H9 (cell line): ENCODE results near the gene AIF1L. TPM values are rescaled to one million over a fixed set of nuclear protein-coding genes. Genes with fewer than 3 reads are reported as not detected.
A peak's percentile ranks its signal among the peaks of the same experiment; 100 is the strongest.

Source experiments
- DNase-seq: peaks from one replicate; pipeline ENCODE4 v3.0.0-alpha.2; 2017
- H2AFZ ChIP-seq: one replicate; pipeline ENCODE4 v1.6.1; 2013; ENCODE audit warnings: mild to moderate bottlenecking, low read length, control low read depth, moderate library complexity
- H2AK5ac ChIP-seq: 2 replicates; pipeline ENCODE4 v1.6.1; 2013; ENCODE audit warnings: low read length, control low read depth, mixed read lengths; ENCODE audit not compliant: insufficient read length
- H2BK120ac ChIP-seq: one replicate; pipeline ENCODE4 v1.6.1; 2013; ENCODE audit warnings: low read depth, mild to moderate bottlenecking, low read length, control low read depth, inconsistent platforms; ENCODE audit not compliant: poor library complexity, severe bottlenecking
- H2BK12ac ChIP-seq: 2 replicates; pipeline ENCODE4 v1.6.1; 2013; ENCODE audit warnings: low read length, control low read depth, mixed read lengths, low read depth; ENCODE audit not compliant: insufficient read length
- H2BK15ac ChIP-seq: 2 replicates; pipeline ENCODE4 v1.6.1; 2013; ENCODE audit warnings: low read depth, low read length, control low read depth
- H2BK20ac ChIP-seq: one replicate; pipeline ENCODE4 v1.6.1; 2013; ENCODE audit warnings: low read depth, mild to moderate bottlenecking, low read length, control low read depth, inconsistent platforms; ENCODE audit not compliant: poor library complexity, severe bottlenecking
- H2BK5ac ChIP-seq: 2 replicates; pipeline ENCODE4 v1.6.1; 2013; ENCODE audit warnings: low read length, control low read depth, mixed read lengths; ENCODE audit not compliant: insufficient read length
- H3K14ac ChIP-seq: 2 replicates; pipeline ENCODE4 v1.6.1; 2013; ENCODE audit warnings: low read length, control low read depth; ENCODE audit not compliant: insufficient read depth
- H3K18ac ChIP-seq: 2 replicates; pipeline ENCODE4 v1.6.1; 2013; ENCODE audit warnings: low read depth, mild to moderate bottlenecking, mixed read lengths, low read length, control low read depth; ENCODE audit not compliant: insufficient read length
- H3K23ac ChIP-seq: 2 replicates; pipeline ENCODE4 v1.6.1; 2013; ENCODE audit warnings: low read length, control low read depth, mixed read lengths, low read depth; ENCODE audit not compliant: insufficient read length
- H3K23me2 ChIP-seq: 2 replicates; pipeline ENCODE4 v1.6.1; 2013; ENCODE audit warnings: low read depth, mild to moderate bottlenecking, mixed read lengths, low read length, control low read depth; ENCODE audit not compliant: insufficient read length, poor library complexity, severe bottlenecking
- H3K27ac ChIP-seq: 2 replicates; pipeline ENCODE4 v1.5.1; 2013; ENCODE audit warnings: low read length, control low read depth, mixed read lengths, low read depth; ENCODE audit not compliant: insufficient read length
- H3K27me3 ChIP-seq: 2 replicates; pipeline ENCODE4 v1.6.1; 2013; ENCODE audit warnings: low read length, control low read depth, inconsistent platforms; ENCODE audit not compliant: insufficient read depth
- H3K4ac ChIP-seq: 2 replicates; pipeline ENCODE4 v1.6.1; 2013; ENCODE audit warnings: low read depth, mild to moderate bottlenecking, control low read depth, inconsistent platforms, low read length, moderate library complexity
- H3K4me1 ChIP-seq: 2 replicates; pipeline ENCODE4 v1.6.1; 2013; ENCODE audit warnings: low read length, control low read depth, inconsistent platforms; ENCODE audit not compliant: insufficient read depth
- H3K4me2 ChIP-seq: 2 replicates; pipeline ENCODE4 v1.6.1; 2013; ENCODE audit warnings: low read length, control low read depth, mixed read lengths; ENCODE audit not compliant: insufficient read length, insufficient read depth
- H3K56ac ChIP-seq: 2 replicates; pipeline ENCODE4 v1.6.1; 2013; ENCODE audit warnings: low read depth, mild to moderate bottlenecking, mixed read lengths, low read length, control low read depth; ENCODE audit not compliant: insufficient read length
- H3K79me1 ChIP-seq: 2 replicates; pipeline ENCODE4 v1.6.1; 2013; ENCODE audit warnings: low read depth, mild to moderate bottlenecking, moderate library complexity, low read length, control low read depth, inconsistent platforms; ENCODE audit not compliant: insufficient read depth, poor library complexity, severe bottlenecking
- H3K79me2 ChIP-seq: 2 replicates; pipeline ENCODE4 v1.6.1; 2013; ENCODE audit warnings: low read length, control low read depth, inconsistent platforms; ENCODE audit not compliant: insufficient read depth
- H3K9ac ChIP-seq: 2 replicates; pipeline ENCODE4 v1.6.1; 2013; ENCODE audit warnings: low read length, control low read depth, mixed read lengths; ENCODE audit not compliant: insufficient read length; ENCODE audit errors: extremely low read depth
- H3K9me3 ChIP-seq: one replicate; pipeline ENCODE4 v1.6.1; 2013; ENCODE audit warnings: low read depth, low read length, inconsistent platforms; ENCODE audit not compliant: control insufficient read depth
- H3T11ph ChIP-seq: one replicate; pipeline ENCODE4 v1.6.1; 2013; ENCODE audit warnings: mild to moderate bottlenecking, low read length, control low read depth, inconsistent platforms
- H4K20me1 ChIP-seq: one replicate; pipeline ENCODE4 v1.6.1; 2013; ENCODE audit not compliant: control insufficient read depth, insufficient read length, insufficient read depth
- H4K5ac ChIP-seq: 2 replicates; pipeline ENCODE4 v1.6.1; 2013; ENCODE audit warnings: low read depth, mild to moderate bottlenecking, mixed read lengths, low read length, control low read depth; ENCODE audit not compliant: insufficient read length
- H4K8ac ChIP-seq: replicated peaks from 2 replicates; pipeline ENCODE4 v1.6.1; 2013; ENCODE audit warnings: low read length, control low read depth, mixed read lengths, low read depth; ENCODE audit not compliant: insufficient read length
- H4K91ac ChIP-seq: 2 replicates; pipeline ENCODE4 v1.6.1; 2013; ENCODE audit warnings: low read depth, mild to moderate bottlenecking, moderate library complexity, mixed read lengths, low read length, control low read depth; ENCODE audit not compliant: insufficient read length
- H3K27ac Mint-ChIP-seq, 3 experiments: 2 replicates in 2 of 3; 3 replicates in 1 of 3; pipeline ENCODE4 v1.8.0; 2020 to 2021; ENCODE audit warnings: mixed read lengths in 3 of 3, mild to moderate bottlenecking in 1 of 3, moderate library complexity in 1 of 3
- H3K27me3 Mint-ChIP-seq: 2 replicates; pipeline ENCODE4 v1.8.0; 2021; ENCODE audit warnings: low read depth, mild to moderate bottlenecking, moderate library complexity, mixed read lengths
- H3K36me3 Mint-ChIP-seq, 3 experiments: 2 replicates in 2 of 3; 3 replicates in 1 of 3; pipeline ENCODE4 v1.8.0; 2020 to 2021; ENCODE audit warnings: low read depth in 3 of 3, mixed read lengths in 3 of 3; ENCODE audit not compliant: insufficient read depth in 1 of 3
- H3K4me1 Mint-ChIP-seq, 2 experiments: 2 replicates each; pipeline ENCODE4 v1.8.0; 2020; ENCODE audit warnings: mixed read lengths in 2 of 2
- H3K4me3 Mint-ChIP-seq, 2 experiments: 2 replicates in 1 of 2; 3 replicates in 1 of 2; pipeline ENCODE4 v1.8.0; 2020 to 2021; ENCODE audit warnings: mild to moderate bottlenecking in 2 of 2, mixed read lengths in 2 of 2, moderate library complexity in 1 of 2
- H3K9me3 Mint-ChIP-seq, 2 experiments: 2 replicates in 1 of 2; 3 replicates in 1 of 2; pipeline ENCODE4 v1.8.0; 2020; ENCODE audit warnings: mild to moderate bottlenecking in 2 of 2, mixed read lengths in 2 of 2, moderate library complexity in 1 of 2
- CTCF ChIP-seq: fragments of 200-600 bp; sonication (generic); conservative IDR thresholded peaks from 3 replicates; pipeline ENCODE4 v1.8.0; 2021; ENCODE audit warnings: antibody characterized with exemption, mild to moderate bottlenecking
- WGBS: extraction: QIAGEN DNeasy Blood & Tissue Kit; methylation state at CpG from one replicate; pipeline ENCODE4 v1.1.7; 2013; ENCODE audit warnings: missing lambda C conversion rate, low lambda C conversion rate, mixed read lengths; ENCODE audit not compliant: insufficient read length; ENCODE audit errors: extremely low coverage; 5-methylcytosine and 5-hydroxymethylcytosine counted together
- total RNA-seq: library from RNA; stranded (reverse); gene quantifications from 2 replicates; pipeline ENCODE4 v1.2.1, GENCODE V29; 2021

The AIF1L gene
- total RNA-seq, 1 experiment from 2014 or later: 122 TPM

GRCh38 chr9:131081868-131082267 is 14.5 kb upstream of the AIF1L start:
- no peak overlapping the region for H2AK5ac ChIP-seq
- H3K4me3 Mint-ChIP-seq: no peak overlapping the region
- no CpG with 5 or more reads among the region's 9 CpGs for WGBS
- no peak overlapping the region for H3T11ph ChIP-seq
- H3K4me2 ChIP-seq: no peak overlapping the region
- no peak overlapping the region; the same call in 1 of the 2 replicates for H3K14ac ChIP-seq
- no peaks in the 10 kb centered on the region for H3K79me1 ChIP-seq
- no peaks in the 10 kb centered on the region for H3K9me3 Mint-ChIP-seq
- H3K27me3 ChIP-seq: no peaks in the 10 kb centered on the region
- no peak overlapping the region for H4K8ac ChIP-seq
- H3K56ac ChIP-seq: no peak overlapping the region
- no peak for TF ChIP-seq CTCF
- no peak overlapping the region for H4K5ac ChIP-seq
- H3K23ac ChIP-seq: no peak overlapping the region
- no peak overlapping the region for H2BK12ac ChIP-seq
- DNase-seq: peak; percentile 18
- H4K91ac ChIP-seq: no peak overlapping the region
- no peaks in the 10 kb centered on the region for H3K79me2 ChIP-seq
- H3K18ac ChIP-seq: no peak overlapping the region
- no peak overlapping the region for H3K27ac Mint-ChIP-seq
- H3K27me3 Mint-ChIP-seq: no peaks in the 10 kb centered on the region; the same call in 1 of the 2 replicates
- H3K9me3 ChIP-seq: no peaks in the 10 kb centered on the region
- no peaks in the 10 kb centered on the region for H3K4me1 ChIP-seq
- H3K36me3 Mint-ChIP-seq: no peaks in the 10 kb centered on the region
- no peak overlapping the region for H3K9ac ChIP-seq
- no peaks in the 10 kb centered on the region for H3K4me1 Mint-ChIP-seq
- no peak overlapping the region for H3K4ac ChIP-seq
- no peak overlapping the region for H2BK15ac ChIP-seq
- H4K20me1 ChIP-seq: no peaks in the 10 kb centered on the region
- H2BK20ac ChIP-seq: no peak overlapping the region
- H3K27ac ChIP-seq: no peak overlapping the region
- H3K23me2 ChIP-seq: no peaks in the 10 kb centered on the region
- H2AFZ ChIP-seq: no peak overlapping the region
- H2BK5ac ChIP-seq: no peak overlapping the region
- no peak overlapping the region for H2BK120ac ChIP-seq
